ENCODE measurements around the gene SMIM33. TPM values are rescaled to one million over a fixed set of nuclear protein-coding genes. Genes with fewer than 3 reads are reported as not detected.
A peak's percentile ranks its signal among the peaks of the same experiment; 100 is the strongest.

The SMIM33 gene
- total RNA-seq, 1 experiment from 2014 or later = not detected

GRCh38 chr5:139439013-139439903 is 31.5 kb upstream of the SMIM33 start, which contains the start of gene DNAJC18:
DNAJC18 (minus strand) TSS chr5:139439525; CDS start chr5:139439445, 80 bp downstream.
- H3K4me3 Mint-ChIP-seq = peak within 1 kb of the TSS; percentile 95
- ChIA-PET CTCF (interaction anchor here (0.6 to 3.5 kb wide), 17 partner anchors 17 to 349 kb away, joined by 3 to 25 read pairs (median 6); partner anchors contain the start of genes ECSCR, PAIP2 and UBE2D2), POLR2A (interaction anchor here (0.6 to 1.4 kb wide), 13 partner anchors 9 to 122 kb away, joined by 3 to 7 read pairs (median 3); partner anchors contain the start of gene SPATA24)
- ATAC-seq (peak; percentile 93), DNase-seq (ENCODE audit: low spot score) (peak; percentile 97)
- H3K9me3 Mint-ChIP-seq = no peaks in the 10 kb centered on the region
- H3K36me3 Mint-ChIP-seq = peaks cover 6% of the 10 kb centered on the region; the same call in 1 of the 2 replicates
- H3K27me3 Mint-ChIP-seq (ENCODE audit: low read depth) = peaks cover 4% of the 10 kb centered on the region; the same call in 1 of the 2 replicates
- peaks cover 31% of the 10 kb centered on the region for H3K4me1 Mint-ChIP-seq
- H3K27ac Mint-ChIP-seq = peak within 1 kb of the TSS; percentile 99
- TF ChIP-seq NR3C1 (CRISPR knock-in tag; conservative IDR thresholded peaks at IDR 0.05; ENCODE audit: low read depth) = peak; percentile 72; the same call in 1 of the 2 replicates
- TF ChIP-seq MAX (CRISPR knock-in tag; IDR thresholded peaks at IDR 0.05) = peak; percentile 84
- TF ChIP-seq TCF7 (CRISPR knock-in tag; IDR thresholded peaks at IDR 0.05; ENCODE audit: low read depth) = no peak
- no peak for TF ChIP-seq AFF4 (CRISPR knock-in tag; IDR thresholded peaks at IDR 0.05; ENCODE audit: borderline replicate concordance)
- peak; percentile 58; the same call in 1 of the 2 replicates for TF ChIP-seq TEAD1 (CRISPR knock-in tag; IDR thresholded peaks at IDR 0.05)
- TF ChIP-seq CBFB (CRISPR knock-in tag; IDR thresholded peaks at IDR 0.05; ENCODE audit: low read depth) = no peak
- TF ChIP-seq SP1 (CRISPR knock-in tag; conservative IDR thresholded peaks at IDR 0.05) = peak; percentile 69
- no peak for TF ChIP-seq KAT7 (CRISPR knock-in tag; IDR thresholded peaks at IDR 0.05; ENCODE audit: borderline replicate concordance)
- no peak for TF ChIP-seq RORB (CRISPR knock-in tag; IDR thresholded peaks at IDR 0.05)
- TF ChIP-seq E2F5 (CRISPR knock-in tag; IDR thresholded peaks at IDR 0.05) = peak; percentile 53; the same call in 1 of the 2 replicates
- TF ChIP-seq ZNF232 (CRISPR knock-in tag; IDR thresholded peaks at IDR 0.05) = 0 out of 2 replicates have a peak, but pooled peaks have one; percentile 32
- TF ChIP-seq GABPB1 (CRISPR knock-in tag; IDR thresholded peaks at IDR 0.05) = 0 out of 2 replicates have a peak, but pooled peaks have one; percentile 57
- 0 out of 2 replicates have a peak, but pooled peaks have one; percentile 65 for TF ChIP-seq SMAD3 (CRISPR knock-in tag; IDR thresholded peaks at IDR 0.05; ENCODE audit: borderline replicate concordance)
- no peak for TF ChIP-seq FOXP1 (CRISPR knock-in tag; IDR thresholded peaks at IDR 0.05; ENCODE audit: borderline replicate concordance)
- TF ChIP-seq USF2 (CRISPR knock-in tag; IDR thresholded peaks at IDR 0.05) = peak; percentile 63
- TF ChIP-seq ZNF532 (CRISPR knock-in tag; IDR thresholded peaks at IDR 0.05; ENCODE audit: borderline replicate concordance) = no peak
- peak; percentile 85 for TF ChIP-seq HMGXB4 (CRISPR knock-in tag; IDR thresholded peaks at IDR 0.05)
- no peak for TF ChIP-seq ZNF281 (CRISPR knock-in tag; IDR thresholded peaks at IDR 0.05)
- TF ChIP-seq ZNF138 (CRISPR knock-in tag; conservative IDR thresholded peaks at IDR 0.05) = peak; percentile 31; the same call in 1 of the 2 replicates
